HG02798 (cell line): ENCODE measurements around the gene ASTN2.
"Not testable (repeated sequence)": the region's sequence is repeated elsewhere in the genome, so short reads cannot be mapped to it uniquely, and the experiment has no call there.

Experiments used
- ATAC-seq: cut with Tn5 transposase; IDR thresholded peaks from one replicate; pipeline ENCODE4 v1.9.1; 2021; ENCODE audit warnings: mild to moderate bottlenecking; ENCODE audit not compliant: unreplicated experiment, poor library complexity

ASTN2 gene

GRCh38 chr9:117088140-117088539, 326.7 kb downstream of the ASTN2 start:
- ATAC-seq: no peak

- ATAC-seq: no peak
Observed at GRCh38 chr9:117084221-117084620, 330.6 kb downstream of the ASTN2 start.

- no peak for ATAC-seq
Observed at GRCh38 chr9:117083559-117083958, 331.3 kb downstream of the ASTN2 start.

DNA sequence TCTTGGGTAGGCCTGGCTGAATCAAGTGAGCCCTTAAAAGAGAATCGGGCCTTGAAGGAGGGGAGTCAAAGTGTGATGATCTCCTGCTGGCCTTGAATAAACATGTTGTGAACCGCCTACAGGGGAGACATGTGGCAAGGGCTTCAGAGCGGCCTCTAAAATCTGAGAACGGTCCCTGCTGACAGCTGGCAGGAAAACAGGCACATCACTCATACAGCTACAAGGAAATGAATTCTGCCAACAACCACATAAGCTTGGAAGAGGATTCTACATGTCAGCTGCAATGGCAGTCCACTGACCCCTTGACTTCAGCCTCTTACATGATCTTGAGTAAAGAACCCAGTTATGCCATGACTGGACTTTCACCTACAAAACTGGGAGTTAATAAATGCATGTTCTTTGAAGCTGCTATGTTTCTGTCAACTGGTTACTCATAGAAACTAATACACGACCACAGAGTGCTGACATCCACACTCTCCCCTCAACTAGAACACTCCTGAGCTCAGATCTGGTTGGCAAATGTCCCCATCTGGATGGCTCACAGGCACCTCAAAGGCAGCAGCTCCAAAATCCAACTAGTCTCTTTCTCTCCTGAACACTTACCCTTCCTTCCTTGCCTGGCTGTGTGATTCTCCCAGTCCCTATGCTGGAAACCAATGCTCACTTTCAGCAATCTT, 333.1 kb downstream of the ASTN2 start:
- no peak for ATAC-seq

- ATAC-seq: no peak
Observed at GRCh38 chr9:117080765-117081390, 334.0 kb downstream of the ASTN2 start.

DNA sequence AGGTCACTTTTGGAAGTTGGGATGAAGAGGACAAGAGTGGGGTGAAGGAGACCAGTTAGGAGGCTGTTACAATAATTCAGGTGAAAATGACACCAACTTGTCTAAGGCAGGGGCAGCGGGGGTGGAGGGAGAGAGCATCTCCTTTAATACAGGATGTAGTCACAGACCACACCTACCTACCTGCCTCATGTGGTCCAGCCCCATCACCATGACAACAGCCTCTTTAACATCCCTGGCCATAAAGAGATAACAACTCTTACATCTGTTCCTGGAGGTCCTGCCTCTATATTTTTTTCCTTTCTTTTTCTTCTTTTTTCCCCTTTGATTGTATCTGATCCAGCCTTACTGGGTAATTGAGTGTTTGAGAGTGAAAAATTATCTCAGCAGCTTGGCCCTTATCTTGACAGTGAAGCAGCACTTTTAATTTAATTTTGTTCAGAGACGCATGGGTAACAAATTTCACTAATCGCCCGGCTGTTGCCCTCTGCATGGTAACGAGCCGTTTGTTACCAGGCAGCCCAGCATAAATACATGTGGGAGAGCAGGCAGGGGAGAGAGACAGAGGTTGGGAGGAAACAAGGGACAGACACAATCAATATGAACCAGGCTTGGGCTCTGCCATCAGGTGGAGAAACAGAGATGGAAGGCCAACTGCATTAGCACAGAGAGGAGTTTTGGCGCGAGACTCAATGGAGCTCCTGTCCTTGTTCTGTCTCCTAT, 338.1 kb downstream of the ASTN2 start:
- no peak for ATAC-seq

DNA sequence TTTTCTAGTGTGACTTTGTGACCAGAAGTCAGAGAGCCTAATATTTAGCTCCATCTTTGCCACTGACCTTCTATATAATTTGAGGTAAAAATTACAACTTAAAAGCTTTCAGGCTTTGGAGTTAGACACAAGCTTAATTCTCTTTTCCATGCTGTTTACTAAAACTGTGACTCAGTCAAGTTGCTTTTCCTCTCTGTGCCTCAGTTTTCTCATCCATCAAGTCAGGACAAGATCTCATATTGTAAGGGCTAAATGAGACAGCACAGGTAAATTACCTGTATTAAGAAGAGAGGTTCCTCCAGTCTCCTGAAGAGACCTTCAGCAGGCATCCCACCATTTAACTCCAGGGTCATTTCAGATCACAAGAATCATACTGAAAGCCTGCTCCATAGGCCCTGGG, 339.2 kb downstream of the ASTN2 start:
- ATAC-seq: no peak

DNA sequence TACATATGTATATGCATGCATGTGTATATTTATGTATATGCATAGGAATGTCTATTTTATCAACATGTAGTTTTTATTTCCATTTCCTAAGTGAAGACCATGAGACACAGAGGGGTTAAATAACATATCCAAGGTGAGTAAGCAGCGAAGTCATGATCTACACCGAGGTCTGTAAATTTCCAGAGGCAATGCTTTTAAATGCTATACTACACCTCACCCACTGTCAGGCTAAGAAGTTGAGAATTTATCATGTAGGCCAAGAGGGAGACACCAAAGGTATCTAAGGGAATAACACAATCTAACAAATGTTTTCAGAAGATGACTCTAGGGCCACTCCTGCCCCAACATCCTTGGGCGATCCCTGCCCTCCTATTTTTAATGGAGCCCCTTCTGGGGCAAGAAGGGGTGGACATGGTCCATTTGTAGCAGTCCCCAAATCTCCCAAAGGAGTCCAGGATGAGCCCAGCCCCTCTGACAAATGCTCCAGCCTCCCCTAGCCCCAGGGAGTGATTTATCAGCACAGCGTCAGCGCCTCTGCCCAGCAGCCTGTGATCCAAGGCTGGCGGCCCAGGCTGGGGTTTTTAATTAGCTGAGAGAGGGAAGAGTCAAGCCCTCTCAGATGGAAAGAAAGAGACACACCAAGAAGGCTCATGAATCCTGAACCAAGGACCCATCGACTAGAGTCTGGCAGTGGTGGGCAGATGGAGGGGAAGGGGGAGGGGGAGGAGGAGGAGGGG, 339.9 kb downstream of the ASTN2 start:
- ATAC-seq: no peak

DNA sequence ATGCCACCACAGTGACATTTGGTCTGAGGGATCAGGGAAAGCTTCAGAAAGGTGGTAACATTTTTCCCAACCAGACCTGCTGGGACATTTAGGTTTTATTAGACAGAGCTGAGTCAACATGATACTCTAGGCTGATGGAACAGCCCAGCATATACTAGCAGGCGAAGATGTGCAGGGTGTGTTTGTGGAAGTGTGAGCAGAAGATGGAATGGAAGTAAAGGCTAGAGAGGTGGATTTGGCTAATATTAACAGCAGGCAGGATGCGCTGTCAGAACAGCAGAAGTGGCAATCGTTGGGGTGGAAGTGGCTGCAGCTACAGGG, 340.6 kb downstream of the ASTN2 start:
- ATAC-seq: no peak

DNA sequence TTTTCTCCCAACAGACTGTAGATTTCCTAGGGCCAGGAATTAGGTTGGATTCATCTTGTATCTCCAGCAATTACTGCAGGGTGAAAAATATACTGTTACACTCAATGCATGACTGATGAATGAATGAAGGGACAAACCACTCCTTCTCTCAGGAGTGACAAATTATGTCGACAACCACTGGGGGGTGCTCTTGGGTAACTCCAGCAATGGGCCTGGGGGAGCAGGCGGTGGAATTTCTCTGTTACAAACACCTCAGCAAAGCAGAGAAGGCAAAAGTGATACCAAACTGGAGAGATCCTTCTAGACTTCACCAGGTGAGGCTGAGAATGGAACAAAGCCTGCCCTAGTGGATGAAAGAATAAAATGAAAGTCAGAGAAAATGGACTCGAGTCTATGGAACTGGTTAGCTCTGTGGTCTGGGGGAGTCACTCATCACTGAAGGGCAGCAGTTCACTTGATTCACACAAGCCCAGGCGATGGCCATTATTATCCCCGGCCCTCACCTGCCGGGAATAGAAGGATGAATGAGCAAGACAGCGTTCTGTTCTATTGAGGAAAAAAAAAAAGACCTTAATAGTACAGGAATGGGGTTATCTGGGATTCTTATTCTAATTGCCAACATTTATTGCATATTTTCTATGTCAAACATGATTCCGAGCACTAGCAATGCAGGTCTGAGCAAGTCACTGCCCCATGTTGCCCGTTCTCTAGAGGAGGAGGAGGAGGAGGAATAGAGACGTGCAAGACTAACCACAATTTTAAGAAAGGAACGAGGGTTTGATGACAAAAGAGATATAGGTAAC, 341.1 kb downstream of the ASTN2 start:
- ATAC-seq: no peak

GRCh38 chr9:117073071-117073470, 341.8 kb downstream of the ASTN2 start:
- no peak for ATAC-seq

- no peak for ATAC-seq
Observed at GRCh38 chr9:117072216-117072615, 342.6 kb downstream of the ASTN2 start.

DNA sequence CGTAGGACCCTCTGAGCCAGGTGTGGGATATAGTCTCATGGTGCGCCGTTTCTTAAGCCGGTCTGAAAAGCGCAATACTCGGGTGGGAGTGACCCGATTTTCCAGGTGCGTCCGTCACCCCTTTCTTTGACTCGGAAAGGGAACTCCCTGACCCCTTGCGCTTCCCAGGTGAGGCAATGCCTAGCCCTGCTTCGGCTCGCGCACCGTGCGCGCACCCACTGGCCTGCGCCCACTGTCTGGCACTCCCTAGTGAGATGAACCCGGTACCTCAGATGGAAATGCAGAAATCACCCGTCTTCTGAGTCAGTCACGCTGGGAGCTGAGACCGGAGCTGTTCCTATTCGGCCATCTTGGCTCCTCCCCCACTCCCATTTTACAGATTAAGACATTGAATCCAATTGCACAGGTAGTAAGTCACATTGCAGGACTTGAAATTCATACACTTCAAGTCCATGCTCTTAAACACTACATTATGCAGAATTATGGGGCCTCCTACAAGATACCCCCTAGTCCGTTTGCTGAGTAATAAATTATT, 343.1 kb downstream of the ASTN2 start:
- ATAC-seq: not testable (repeated sequence)

- no peak for ATAC-seq
Observed at GRCh38 chr9:117063721-117064471, 351.0 kb downstream of the ASTN2 start.

DNA sequence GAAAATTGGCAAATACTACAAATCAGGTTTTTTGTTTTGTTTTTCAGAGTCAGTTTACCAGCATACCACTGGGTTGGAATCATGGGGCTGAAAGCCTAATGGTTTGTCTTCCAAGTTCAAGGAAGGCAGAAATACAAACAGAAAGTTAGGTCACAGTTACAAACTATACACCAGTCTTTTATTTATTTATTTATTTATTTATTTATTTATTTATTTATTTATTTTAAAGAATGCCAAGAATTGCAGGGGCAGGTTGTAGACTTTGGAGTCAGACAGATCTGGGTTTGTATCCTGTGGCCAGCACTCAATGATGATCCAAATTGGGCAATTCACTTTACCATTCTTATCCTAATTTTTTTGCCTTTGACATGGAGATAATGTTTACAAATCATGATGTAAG, 353.9 kb downstream of the ASTN2 start:
- ATAC-seq: no peak

GRCh38 chr9:117050007-117050406, 364.9 kb downstream of the ASTN2 start:
- no peak for ATAC-seq

GRCh38 chr9:117046666-117047327, 368.1 kb downstream of the ASTN2 start:
- ATAC-seq: peak; percentile 90

DNA sequence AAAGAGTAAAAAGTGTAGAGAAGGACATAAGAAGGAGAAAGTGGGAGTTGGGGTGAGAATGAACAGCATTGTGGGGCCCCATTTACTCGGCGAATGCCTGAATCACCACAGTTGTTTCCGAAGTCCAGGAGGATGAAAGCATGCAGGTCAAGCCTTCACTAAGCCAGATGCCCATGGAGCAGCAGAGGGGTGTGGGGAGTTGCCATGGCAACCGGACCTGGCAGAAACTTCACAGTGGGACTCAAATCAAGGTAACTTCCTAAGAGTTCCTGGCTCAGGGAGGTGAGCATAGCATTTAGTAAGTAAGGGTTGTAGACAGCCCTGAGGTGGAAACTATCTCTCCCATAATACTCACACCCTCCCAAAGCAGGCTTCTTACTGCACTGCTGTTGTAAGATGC, 370.6 kb downstream of the ASTN2 start:
- ATAC-seq: no peak

- ATAC-seq: no peak
Observed at GRCh38 chr9:117043159-117043558, 371.7 kb downstream of the ASTN2 start.
